Sigmoid colon (tissue), 7 donors: Measurements from ENCODE around the gene CNST. TPM values are rescaled to one million over a fixed set of nuclear protein-coding genes. Genes with fewer than 3 reads are reported as not detected.

Experiments used
- DNase-seq: peaks from one replicate; pipeline ENCODE4 v3.0.0-alpha.2; 2019
- H3K27ac ChIP-seq, 4 donors: fragments of 200-600 bp; sonication (generic); one replicate each; pipeline ENCODE4 v1.5.1; 2016 to 2019; ENCODE audit warnings: mild to moderate bottlenecking in 1 of 4
- H3K27me3 ChIP-seq, 3 donors: fragments of 200-600 bp; sonication (generic); one replicate each; pipeline ENCODE4 v1.5.1; 2019; ENCODE audit warnings: mild to moderate bottlenecking in 1 of 3
- H3K36me3 ChIP-seq, 4 donors: fragments of 200-600 bp; sonication (generic); one replicate each; pipeline ENCODE4 v1.5.1; 2016 to 2019
- H3K4me1 ChIP-seq, 4 donors: fragments of 200-600 bp; sonication (generic); one replicate each; pipeline ENCODE4 v1.5.1; 2017 to 2019
- H3K4me3 ChIP-seq, 4 donors: fragments of 200-600 bp; sonication (generic); one replicate each; pipeline ENCODE4 v1.5.1; 2017 to 2019; ENCODE audit warnings: mild to moderate bottlenecking in 2 of 4, moderate library complexity in 1 of 4
- H3K9me3 ChIP-seq, 4 donors: fragments of 200-600 bp in 3 of 4; sonication (generic) in 3 of 4; one replicate each; pipeline versions ENCODE4 v1.5.1 to v1.6.1; 2013 to 2019
- EP300 ChIP-seq, 4 donors: sonication (generic); formaldehyde crosslinking; IDR thresholded peaks; one replicate each; pipeline ENCODE4 v1.6.1; 2017; ENCODE audit warnings: antibody characterized with exemption in 4 of 4
- POLR2A ChIP-seq, 2 donors: fragments of 450-650 bp; IDR thresholded peaks; one replicate each; pipeline ENCODE4 v1.6.1; 2016; ENCODE audit warnings: antibody characterized with exemption in 2 of 2, mild to moderate bottlenecking in 2 of 2, moderate library complexity in 2 of 2
- POLR2AphosphoS5 ChIP-seq, 4 donors: sonication (generic); formaldehyde crosslinking; IDR thresholded peaks; one replicate each; pipeline ENCODE4 v1.6.1; 2017; ENCODE audit warnings: antibody characterized with exemption in 4 of 4
- WGBS, 2 donors: extraction: QIAGEN DNeasy Blood & Tissue Kit; methylation state at CpG; one replicate each; pipeline ENCODE4 v1.1.7; 2013; 5-methylcytosine and 5-hydroxymethylcytosine counted together
- intact Hi-C: fragments of 100-400 bp; cut with DNase I; formaldehyde crosslinking; loops from one replicate; pipeline ENCODE4 v1.15.1; 2023
- polyA plus RNA-seq, 3 donors: library from polyadenylated mRNA; stranded (reverse); fragments of 200-250 nt; gene quantifications; one replicate each; pipeline ENCODE4 v1.2.3, GENCODE V29; 2013
- total RNA-seq, 4 donors: library from RNA; depleted of rRNA; stranded (reverse); fragments of >200 nt; gene quantifications; one replicate each; pipeline ENCODE4 v1.1.0, GENCODE V29; 2016
- TF ChIP-seq, protein P1 (sequence below), 4 experiments: fragments of 450-650 bp in 3 of 4; fragments of 200-600 bp in 1 of 4; IDR thresholded peaks; one replicate each; pipeline ENCODE4 v1.5.1; 2016 to 2019; ENCODE audit warnings: antibody characterized with exemption in 4 of 4, mild to moderate bottlenecking in 3 of 4, moderate library complexity in 2 of 4
- donor health status: healthy with polysubstance abuse.
- donor health status: Bipolar disorder and iron deficiency.
- donor health status: healthy.

Gene CNST
- total and polyA plus RNA-seq, 7 donors, result 9.0 to 39.2 (median 26.0) TPM

DNA sequence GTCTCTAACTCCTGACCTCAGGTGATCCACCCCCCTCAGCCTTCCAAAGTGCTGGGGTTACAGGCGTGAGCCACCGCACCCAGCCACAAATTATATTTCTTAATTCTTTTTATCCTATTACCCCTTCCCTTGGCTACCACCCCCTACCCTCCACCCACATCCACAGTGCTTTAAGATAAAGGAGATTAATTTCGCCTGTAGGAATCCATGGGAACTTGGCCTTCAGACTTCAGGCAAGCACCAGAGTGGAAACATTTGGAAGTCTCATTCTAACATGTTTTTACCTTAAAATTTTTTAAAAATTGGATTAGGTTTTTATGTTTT is 10.4 kb downstream of the CNST start:
- Histone ChIP-seq H3K27ac (peak overlapping the region in 2 of 4 donors; percentile 26 to 77), H3K4me1 (peaks cover 0 to 61% (median 46%) of the 10 kb centered on the region in 4 donors)
- WGBS, 2 donors, result 93 to 94% methylated on average over 3 of the region's 3 CpGs

DNA sequence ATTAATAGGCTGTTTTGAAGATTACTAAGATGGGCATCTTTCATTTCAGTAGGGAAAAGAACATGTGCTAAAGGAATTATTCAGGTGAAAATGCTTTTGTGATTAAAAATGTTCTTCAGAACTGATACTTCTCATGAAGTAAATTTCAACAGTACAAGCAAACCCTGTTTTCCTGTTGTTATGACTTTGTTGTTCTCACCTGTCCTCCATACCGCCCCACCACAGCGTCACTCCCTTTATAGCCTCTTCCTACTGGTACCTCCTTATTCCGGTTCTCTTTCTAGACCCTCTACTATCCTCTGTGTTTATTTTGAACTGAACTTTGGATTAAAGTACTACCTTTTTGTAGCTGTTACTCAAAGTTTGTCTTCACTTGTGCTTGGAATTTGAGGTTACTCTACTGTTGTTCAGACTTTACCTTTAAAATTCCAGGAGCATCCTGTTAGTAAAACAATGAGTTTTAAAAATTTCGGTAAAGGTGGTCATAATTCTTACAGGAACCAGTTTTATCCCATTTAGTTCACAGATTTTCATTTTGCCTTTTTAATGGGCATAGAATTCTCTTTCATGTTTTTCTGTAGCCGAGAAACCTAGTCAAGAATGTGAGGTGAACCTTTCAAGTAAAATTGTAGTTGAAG is 10.9 kb downstream of the CNST start:
- H3K4me1 ChIP-seq, result peaks cover 0 to 61% (median 52%) of the 10 kb centered on the region in 4 donors
- H3K4me3 ChIP-seq, result no peak overlapping the region
- no peaks in the 10 kb centered on the region for H3K36me3 ChIP-seq
- TF ChIP-seq, protein P1, sequence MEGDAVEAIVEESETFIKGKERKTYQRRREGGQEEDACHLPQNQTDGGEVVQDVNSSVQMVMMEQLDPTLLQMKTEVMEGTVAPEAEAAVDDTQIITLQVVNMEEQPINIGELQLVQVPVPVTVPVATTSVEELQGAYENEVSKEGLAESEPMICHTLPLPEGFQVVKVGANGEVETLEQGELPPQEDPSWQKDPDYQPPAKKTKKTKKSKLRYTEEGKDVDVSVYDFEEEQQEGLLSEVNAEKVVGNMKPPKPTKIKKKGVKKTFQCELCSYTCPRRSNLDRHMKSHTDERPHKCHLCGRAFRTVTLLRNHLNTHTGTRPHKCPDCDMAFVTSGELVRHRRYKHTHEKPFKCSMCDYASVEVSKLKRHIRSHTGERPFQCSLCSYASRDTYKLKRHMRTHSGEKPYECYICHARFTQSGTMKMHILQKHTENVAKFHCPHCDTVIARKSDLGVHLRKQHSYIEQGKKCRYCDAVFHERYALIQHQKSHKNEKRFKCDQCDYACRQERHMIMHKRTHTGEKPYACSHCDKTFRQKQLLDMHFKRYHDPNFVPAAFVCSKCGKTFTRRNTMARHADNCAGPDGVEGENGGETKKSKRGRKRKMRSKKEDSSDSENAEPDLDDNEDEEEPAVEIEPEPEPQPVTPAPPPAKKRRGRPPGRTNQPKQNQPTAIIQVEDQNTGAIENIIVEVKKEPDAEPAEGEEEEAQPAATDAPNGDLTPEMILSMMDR (IDR thresholded peaks at IDR 0.05), result no peak
- TF ChIP-seq EP300 (IDR thresholded peaks at IDR 0.05) (no peak), POLR2AphosphoS5 (IDR thresholded peaks at IDR 0.05) (no peak), POLR2A (IDR thresholded peaks at IDR 0.05) (no peak)
- no peak for DNase-seq
- WGBS, 2 donors, result 49 to 54% methylated on average over 5 of the region's 5 CpGs
- intact Hi-C loops, result no loop called here
- no peaks in the 10 kb centered on the region for H3K27me3 ChIP-seq
- H3K27ac ChIP-seq, result peak overlapping the region in 3 of 4 donors; percentile 26 to 77 (median 75)
- no peaks in the 10 kb centered on the region for H3K9me3 ChIP-seq

More for the DNA sequence above, 10.4 kb downstream of the CNST start:
- intact Hi-C loops, result no loop called here
- Histone ChIP-seq H3K4me3 (no peak overlapping the region), H3K36me3 (no peaks in the 10 kb centered on the region), H3K9me3 (no peaks in the 10 kb centered on the region), H3K27me3 (no peaks in the 10 kb centered on the region)
- DNase-seq, result no peak
- TF ChIP-seq EP300 (IDR thresholded peaks at IDR 0.05), result no peak
- no peak for TF ChIP-seq POLR2A (IDR thresholded peaks at IDR 0.05)
- TF ChIP-seq, protein P1 (IDR thresholded peaks at IDR 0.05), result no peak
- no peak for TF ChIP-seq POLR2AphosphoS5 (IDR thresholded peaks at IDR 0.05)

DNA sequence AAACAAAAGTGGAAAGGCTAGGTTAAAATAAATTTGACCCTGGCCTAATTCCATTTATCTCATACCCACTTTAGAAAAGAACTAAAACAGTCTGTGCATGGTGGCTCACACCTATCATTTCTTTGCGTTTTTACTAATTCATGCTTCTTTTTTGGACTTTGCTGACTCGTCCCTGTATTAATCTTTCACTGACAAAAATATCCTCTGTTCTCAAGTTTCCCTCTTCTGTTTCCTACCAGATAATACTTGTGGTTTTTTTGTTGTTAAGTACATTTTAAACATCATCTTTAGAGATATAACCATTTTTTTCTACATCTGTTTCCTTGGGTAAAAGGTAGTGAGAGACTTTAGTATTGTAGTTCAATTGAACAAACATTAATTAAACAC is 11.5 kb downstream of the CNST start:
- DNase-seq, result no peak
- no peak overlapping the region for H3K4me3 ChIP-seq
- no peaks in the 10 kb centered on the region for H3K27me3 ChIP-seq
- H3K36me3 ChIP-seq, result no peaks in the 10 kb centered on the region
- 36 to 72% methylated on average over 2 of the region's 2 CpGs for WGBS, 2 donors
- peak overlapping the region in 3 of 4 donors; percentile 75 to 77 (median 75) for H3K27ac ChIP-seq
- H3K9me3 ChIP-seq, result no peaks in the 10 kb centered on the region
- intact Hi-C loops, result no loop called here
- peaks cover 0 to 63% (median 57%) of the 10 kb centered on the region in 4 donors for H3K4me1 ChIP-seq
- TF ChIP-seq POLR2AphosphoS5 (IDR thresholded peaks at IDR 0.05) (no peak), EP300 (IDR thresholded peaks at IDR 0.05) (no peak), POLR2A (IDR thresholded peaks at IDR 0.05) (no peak)
- TF ChIP-seq, protein P1 (IDR thresholded peaks at IDR 0.05), result no peak

DNA sequence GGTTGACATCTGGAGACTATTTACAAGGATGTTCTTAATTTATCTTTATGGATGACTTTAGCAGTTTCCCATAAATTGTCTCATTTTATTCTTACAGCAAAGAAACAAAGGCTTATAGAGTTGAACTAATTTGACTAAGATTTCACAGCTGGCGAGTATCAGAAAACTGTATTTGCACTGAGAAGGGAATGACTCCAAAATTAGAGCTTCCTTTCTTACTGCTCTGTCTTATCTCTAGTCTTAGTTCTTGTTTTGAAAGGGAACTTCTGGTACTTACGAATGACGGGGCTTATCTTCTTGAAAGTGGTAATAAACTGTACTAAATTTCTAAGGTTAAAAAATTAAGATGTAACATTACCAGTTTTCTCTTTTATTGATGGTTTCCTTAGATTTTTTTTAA is 13.6 kb downstream of the CNST start:
- 20 to 32% methylated on average over 3 of the region's 3 CpGs for WGBS, 2 donors
- Histone ChIP-seq H3K27ac (peak overlapping the region; percentile 73 to 77 (median 75)), H3K4me1 (peaks cover 0 to 77% (median 72%) of the 10 kb centered on the region in 4 donors), H3K27me3 (no peaks in the 10 kb centered on the region), H3K9me3 (no peaks in the 10 kb centered on the region), H3K4me3 (no peak overlapping the region), H3K36me3 (no peaks in the 10 kb centered on the region)
- TF ChIP-seq POLR2AphosphoS5 (IDR thresholded peaks at IDR 0.05) (peak in 3 of 4 donors; percentile 24 to 45 (median 25)), EP300 (IDR thresholded peaks at IDR 0.05) (no peak)
- no peak for DNase-seq
- intact Hi-C loops, result no loop called here

DNA sequence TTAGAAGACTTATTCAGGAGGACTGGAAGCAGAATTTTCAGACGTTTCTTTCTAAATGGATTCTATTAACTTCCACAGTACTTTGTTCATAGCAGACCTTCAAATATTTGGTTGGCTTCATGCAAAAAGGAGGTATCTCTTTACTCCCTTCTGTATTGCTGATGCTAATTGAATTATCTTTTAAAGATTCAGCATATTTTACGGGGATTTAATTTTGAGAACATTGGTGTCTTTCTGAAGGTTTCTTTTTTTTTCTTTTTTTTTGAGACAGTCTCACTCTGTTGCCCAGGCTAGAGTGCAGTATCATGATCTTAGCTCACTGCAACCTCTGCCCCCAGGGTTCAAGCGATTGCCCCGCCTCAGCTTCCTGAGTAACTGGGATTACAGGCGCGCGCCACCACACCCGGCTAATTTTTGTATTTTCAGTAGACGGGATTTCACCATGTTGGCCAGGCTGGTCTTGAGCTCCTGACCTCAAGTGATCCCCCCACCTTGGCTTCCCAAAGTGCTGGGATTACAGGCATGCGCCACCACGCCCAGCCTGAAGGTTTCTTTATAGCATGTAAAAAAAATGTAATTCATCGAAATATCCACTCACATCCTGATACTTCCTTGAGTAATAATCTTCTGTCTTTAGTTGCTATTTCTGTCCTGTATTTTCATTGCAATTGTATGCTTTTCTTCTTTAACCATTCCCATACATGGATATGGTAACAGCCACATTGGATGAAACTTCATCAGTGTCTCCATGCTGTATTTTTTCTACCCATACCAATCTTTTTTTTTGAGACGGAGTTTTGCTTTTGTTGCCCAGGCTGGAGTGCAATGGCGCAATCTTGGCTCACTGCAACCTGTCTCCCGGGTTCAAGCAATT is 14.5 kb downstream of the CNST start:
- no peaks in the 10 kb centered on the region for H3K36me3 ChIP-seq
- DNase-seq, result no peak
- H3K27me3 ChIP-seq, result no peaks in the 10 kb centered on the region
- WGBS, 2 donors, result 86 to 89% methylated on average over 15 of the region's 15 CpGs
- no peak overlapping the region for H3K4me3 ChIP-seq
- H3K4me1 ChIP-seq, result peaks cover 0 to 82% (median 77%) of the 10 kb centered on the region in 4 donors
- intact Hi-C loops, result no loop called here
- TF ChIP-seq, protein P1 (IDR thresholded peaks at IDR 0.05), result no peak
- TF ChIP-seq POLR2A (IDR thresholded peaks at IDR 0.05), result no peak
- no peak for TF ChIP-seq EP300 (IDR thresholded peaks at IDR 0.05)
- H3K27ac ChIP-seq, result peak overlapping the region; percentile 73 to 77 (median 75)
- H3K9me3 ChIP-seq, result no peaks in the 10 kb centered on the region
